GM19372 (cell line): Measurements from ENCODE around the gene LTB.
"Not testable (repeated sequence)": the region's sequence is repeated elsewhere in the genome, so short reads cannot be mapped to it uniquely, and the experiment has no call there.

Source experiments
- ATAC-seq: cut with Tn5 transposase; IDR thresholded peaks from one replicate; pipeline ENCODE4 v1.9.1; 2021; ENCODE audit warnings: mild to moderate bottlenecking, low read depth, moderate library complexity; ENCODE audit not compliant: unreplicated experiment

The LTB gene

DNA sequence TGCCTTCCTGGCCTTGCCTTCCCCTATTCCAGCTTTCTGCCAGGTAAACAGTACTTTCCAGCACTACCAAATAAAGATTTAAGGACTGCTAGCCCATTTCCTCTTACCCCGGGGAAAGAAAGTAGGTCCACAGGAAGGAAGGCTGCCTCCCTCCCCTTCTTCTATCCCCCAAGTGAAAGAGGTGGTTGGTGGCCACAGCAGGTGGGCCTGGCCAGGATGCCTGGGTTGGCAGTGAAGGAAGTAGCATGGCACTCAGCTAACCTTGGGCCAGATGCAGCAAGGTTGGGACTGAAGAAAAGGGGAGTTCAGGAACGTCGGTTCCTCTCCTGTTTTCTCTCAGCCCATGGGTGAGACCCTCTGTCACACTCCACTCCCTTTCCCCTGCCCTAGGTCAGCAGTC lies 25.9 kb downstream of the LTB start:
- no peak for ATAC-seq

DNA sequence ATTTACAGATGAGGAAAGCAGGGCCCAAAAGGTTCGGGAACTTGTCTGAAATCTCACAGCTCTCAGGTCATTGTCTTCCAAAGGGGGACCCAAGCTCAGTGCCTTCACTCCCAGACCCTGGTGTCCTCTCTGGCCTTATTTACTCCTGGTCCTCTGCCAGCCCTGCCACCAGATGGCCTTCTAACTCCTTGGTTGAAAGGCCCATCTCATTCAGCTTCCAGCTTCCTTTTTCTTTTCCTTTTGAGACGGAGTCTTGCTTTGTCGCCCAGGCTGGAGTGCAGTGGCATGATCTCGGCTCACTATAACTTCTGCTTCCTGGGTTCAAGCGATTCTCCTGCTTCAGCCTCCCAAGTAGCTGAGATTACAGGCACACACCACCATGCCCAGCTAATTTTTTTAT lies 30.9 kb downstream of the LTB start:
- ATAC-seq = not testable (repeated sequence)

- no peak for ATAC-seq
Observed at GRCh38 chr6:31548544-31548873, 33.7 kb downstream of the LTB start.

DNA sequence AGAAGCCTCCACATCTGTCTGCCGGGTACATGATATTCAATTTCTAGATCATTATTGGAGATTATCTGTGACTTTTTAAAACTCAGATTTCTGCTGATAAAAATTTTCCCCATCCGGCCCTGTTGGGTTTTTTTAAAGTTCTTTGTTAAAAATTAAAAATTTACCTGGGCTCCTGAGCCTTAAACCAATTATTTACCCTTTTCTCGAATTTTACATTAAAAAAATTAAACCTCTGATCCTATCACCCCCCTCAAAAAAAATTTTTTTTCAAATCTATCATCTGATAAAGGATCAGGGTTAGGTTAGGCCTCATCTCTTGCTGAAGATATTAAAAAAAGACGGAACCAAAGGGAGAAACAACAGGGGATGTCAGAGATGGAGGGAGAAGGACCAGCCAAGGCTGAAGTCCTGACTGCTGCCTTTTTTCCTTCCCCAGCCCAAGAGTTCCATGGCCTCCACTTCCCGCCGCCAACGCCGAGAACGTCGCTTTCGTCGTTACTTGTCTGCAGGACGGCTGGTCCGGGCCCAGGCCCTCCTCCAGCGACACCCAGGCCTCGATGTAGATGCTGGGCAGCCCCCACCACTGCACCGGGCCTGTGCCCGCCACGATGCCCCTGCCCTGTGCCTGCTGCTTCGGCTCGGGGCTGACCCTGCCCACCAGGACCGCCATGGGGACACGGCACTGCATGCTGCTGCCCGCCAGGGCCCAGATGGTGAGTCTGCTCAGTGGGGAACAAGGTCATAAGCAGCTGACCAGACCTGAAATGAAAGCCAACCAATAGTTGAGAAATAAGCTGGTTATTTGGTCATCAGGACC lies 34.3 kb downstream of the LTB start:
- no peak for ATAC-seq

DNA sequence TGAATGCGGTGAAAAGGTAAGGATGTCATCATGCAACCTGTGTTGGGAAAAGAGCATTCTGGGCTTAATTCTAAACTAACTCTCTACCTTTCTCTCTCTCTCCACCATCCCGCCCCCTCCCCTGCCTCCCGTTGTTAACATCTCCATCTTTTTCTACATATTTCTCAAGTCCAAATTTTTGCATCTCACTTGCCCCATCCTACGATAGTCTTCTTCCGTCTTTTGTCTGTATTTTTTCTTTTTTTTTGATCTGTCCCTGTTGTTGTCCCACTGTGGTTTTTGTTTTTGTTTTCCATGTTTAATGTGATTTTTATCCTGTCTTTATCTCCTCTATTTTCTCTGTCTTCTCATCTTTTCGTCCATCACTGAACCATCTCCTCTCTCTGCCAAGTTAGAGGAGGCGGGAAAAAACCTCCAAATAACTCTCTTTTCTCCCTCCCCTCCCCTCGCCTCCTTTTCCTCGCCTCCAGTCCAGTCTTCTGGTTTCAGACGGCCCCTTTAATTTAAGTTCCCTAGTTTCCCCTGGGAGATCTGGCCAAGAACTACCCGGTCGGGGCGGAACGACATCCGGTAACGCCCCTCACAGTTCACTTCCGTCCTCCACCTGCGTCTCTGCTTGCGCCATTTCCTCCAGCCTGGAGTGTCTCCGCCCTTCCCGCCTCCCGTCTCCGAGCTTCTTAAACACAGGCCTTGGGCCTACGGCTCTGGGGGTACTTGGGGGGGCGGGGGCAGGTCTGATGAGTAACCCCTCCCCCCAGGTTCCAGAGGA lies 35.1 kb downstream of the LTB start, which contains the start of gene NFKBIL1:
NFKBIL1 (plus strand) TSS at position 651 of the 769 bp plus-strand sequence; CDS start at position 738, 87 bp downstream.
- ATAC-seq = peak; percentile 67

DNA sequence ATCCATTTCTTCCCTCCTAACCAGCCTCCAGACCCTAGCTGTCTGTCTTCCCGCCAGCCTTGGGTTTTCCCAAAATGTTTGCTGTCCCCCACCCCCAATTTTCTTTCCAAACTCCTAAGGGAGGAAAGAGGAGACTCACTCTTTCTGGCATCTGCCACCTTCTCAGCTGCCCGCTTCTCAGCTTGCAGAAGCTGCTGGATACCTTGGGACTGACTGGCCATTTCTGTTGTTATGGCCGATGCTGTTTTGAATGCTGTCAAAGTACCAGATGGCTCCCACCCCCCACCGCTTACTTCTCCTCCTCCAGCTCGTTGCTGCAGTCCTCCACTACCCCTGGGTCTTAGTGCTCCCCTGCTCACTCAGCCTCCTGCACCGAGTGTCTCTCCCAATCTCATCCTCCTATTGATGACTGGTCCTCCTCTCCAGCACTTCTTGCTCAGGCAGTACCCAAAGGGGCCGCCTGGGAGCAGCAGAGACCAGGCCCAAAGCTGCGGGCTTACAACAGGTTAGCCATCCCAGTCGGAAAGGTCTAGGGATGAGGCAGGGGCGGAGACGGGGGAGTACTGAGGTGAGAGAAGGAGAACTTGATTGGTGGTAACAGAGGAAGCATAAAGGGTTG lies 35.8 kb downstream of the LTB start, which contains the start of gene ATP6V1G2:
ATP6V1G2 (minus strand) TSS at position 270 of the 619 bp plus-strand sequence; CDS start at position 221, 49 bp downstream.
- peak; percentile 43 for ATAC-seq

- ATAC-seq = no peak
Observed at GRCh38 chr6:31545291-31545690, 36.9 kb downstream of the LTB start.

GRCh38 chr6:31544676-31545075 lies 37.5 kb downstream of the LTB start:
- no peak for ATAC-seq

- ATAC-seq = no peak
Observed at GRCh38 chr6:31543639-31544038, 38.6 kb downstream of the LTB start.

- peak; percentile 64 for ATAC-seq
Observed at GRCh38 chr6:31541658-31542521, 40.3 kb downstream of the LTB start, which contains the start of gene DDX39B. DDX39B (minus strand) TSS chr6:31542003; CDS start chr6:31540532, 1,471 bp downstream.

DNA sequence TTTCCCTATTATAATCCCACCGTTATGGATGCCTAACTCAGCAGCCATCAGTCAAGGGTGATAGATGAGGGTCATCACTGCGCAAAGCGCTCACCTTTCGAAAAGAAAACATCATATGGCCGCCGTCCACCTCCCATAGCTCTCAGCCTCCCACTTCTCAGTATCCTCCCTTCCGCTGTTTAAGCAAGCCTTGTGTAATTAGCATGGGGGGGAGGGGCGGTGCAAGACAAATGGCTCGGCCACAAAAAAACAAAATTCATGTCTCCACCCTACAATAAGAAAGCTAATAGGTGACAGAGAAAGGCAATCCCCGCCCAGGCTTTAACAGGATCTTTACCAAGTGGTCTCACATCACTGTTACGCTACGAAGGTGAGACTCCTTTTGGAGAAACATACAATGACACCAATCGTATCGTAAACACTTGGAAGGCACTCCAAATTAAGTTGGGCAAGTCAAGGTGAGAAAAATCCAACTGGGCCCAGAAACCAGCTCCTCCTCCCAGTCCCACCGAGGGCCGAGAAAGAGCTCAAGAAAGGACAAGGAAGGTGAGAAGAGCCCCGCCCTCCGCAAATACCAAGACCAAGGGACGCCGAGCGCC lies 41.1 kb downstream of the LTB start:
- ATAC-seq = no peak

DNA sequence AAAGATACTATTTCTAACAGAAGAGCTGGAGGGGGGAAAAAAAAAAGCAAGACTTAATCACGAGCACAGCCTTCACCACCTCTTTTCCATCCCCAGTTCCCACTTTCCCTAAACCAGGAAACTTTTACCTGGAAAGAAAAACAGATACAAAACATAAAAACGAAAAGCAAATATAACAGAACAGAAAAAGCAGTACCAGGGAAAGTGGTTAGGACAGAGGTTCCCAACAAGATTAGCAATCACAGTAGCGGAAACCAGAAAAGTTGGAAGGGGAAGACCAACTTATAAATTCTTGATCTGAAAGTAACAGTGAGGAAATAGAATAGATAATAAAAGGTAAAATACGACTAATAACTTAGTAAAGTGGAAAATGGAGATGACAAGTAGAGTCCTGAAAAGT lies 41.6 kb downstream of the LTB start:
- no peak for ATAC-seq

- ATAC-seq = no peak
Observed at GRCh38 chr6:31538805-31539400, 43.3 kb downstream of the LTB start.

DNA sequence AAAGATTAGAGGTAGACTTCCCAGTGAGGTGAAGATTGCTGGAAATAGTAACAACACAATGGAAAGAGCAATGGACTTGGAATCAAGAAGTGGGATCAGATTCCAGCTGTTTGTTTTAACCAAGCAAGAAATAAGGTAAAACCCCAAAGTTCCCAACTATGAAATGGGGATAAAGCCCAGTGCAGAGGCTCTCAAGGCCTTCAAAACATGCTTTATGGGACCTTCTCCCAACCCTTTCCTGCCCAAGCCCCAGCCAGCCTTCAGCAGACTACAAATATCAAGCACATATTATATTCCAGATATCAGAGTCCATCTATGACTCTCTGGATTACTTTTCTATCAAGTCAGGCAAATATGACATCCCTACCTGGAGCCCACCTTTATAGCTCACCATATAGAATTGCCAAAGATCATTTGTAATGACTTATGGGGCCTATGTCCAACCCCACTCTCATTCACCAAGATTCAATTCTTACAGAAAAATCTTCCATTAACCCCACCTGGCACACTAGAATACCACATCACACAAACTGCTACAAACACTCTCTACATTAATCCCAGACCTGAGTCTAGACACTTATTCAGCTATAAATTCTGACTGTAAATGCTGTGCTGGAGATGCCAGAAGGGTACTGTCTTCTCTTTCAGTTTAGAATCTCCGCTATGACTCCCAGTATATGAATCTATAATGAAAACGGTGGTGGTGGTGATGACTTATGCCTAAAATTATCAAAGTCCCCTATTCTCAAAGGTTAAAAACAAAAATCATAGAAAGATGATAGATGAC lies 46.5 kb downstream of the LTB start:
- ATAC-seq = no peak

- no peak for ATAC-seq
Observed at GRCh38 chr6:31534521-31535040, 47.6 kb downstream of the LTB start.

DNA sequence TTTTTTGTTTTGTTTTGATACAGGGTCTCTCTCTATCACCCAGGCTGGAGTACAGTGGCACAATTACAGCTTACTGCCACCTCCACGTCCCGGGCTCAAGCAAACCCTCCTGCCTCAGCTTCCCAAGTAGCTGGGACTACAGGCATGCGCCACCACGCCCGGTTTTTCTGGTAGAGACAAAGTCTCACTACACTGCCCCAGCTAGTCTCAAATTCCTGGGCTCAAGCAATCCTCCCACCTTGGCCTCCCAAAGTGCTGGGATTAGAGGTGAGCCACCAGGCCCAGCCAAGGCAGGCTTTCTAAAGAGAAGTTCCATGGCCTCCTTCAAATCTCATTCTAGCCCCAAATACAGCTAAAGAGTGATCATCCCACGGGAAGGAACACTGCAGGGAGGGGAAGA lies 48.2 kb downstream of the LTB start:
- ATAC-seq = no peak

- ATAC-seq = no peak
Observed at GRCh38 chr6:31533455-31533841, 48.8 kb downstream of the LTB start.

GRCh38 chr6:31532644-31533454 lies 49.4 kb downstream of the LTB start:
- ATAC-seq = no peak
